ENCODE measurements around the gene NEDD4L.

NEDD4L gene

DNA sequence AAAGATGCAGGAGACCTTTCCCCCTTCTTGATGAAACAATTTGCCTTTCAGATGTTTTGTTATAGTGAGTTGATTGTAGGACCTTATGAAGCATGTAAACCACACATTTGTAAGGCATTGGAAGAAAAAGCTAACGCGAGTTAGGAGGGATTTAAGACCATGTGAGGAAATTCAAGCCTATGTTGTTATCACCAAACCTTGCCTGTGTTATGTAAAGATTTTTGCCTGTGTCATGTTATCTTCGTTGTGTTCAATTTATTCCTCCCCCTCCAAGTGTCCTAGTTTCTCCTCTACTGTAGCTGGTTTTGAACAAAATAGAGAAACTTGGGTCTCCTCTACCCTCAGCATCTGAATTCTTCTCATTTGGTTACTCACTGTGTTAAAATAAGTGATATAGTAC, 173.0 kb downstream of the NEDD4L start:
- Histone ChIP-seq H3K4ac (ENCODE audit: low read depth, low read length) (no peak overlapping the region), H3K27ac (ENCODE audit: low read depth, low read length) (no peak overlapping the region), H3K4me2 (ENCODE audit: low read length) (no peak overlapping the region), H4K8ac (ENCODE audit: low read depth, low read length) (no peak overlapping the region), H4K12ac (ENCODE audit: low read depth, low read length) (no peak overlapping the region), H2AFZ (ENCODE audit: insufficient read depth, low read length, poor library complexity) (no peak overlapping the region), H3K14ac (ENCODE audit: low read length) (no peak overlapping the region), H4K91ac (ENCODE audit: low read depth, low read length) (no peak overlapping the region), H2BK5ac (ENCODE audit: low read depth, low read length, poor library complexity) (no peak overlapping the region), H3K36me3 (ENCODE audit: control insufficient read depth in 1 of 2, insufficient read depth in 2 of 2, low read length in 2 of 2) (no peaks in the 10 kb centered on the region), H2BK12ac (ENCODE audit: low read length) (no peak overlapping the region), H3K4me1 (ENCODE audit: control insufficient read depth in 1 of 2, insufficient read depth in 2 of 2, low read length in 2 of 2) (peaks cover 4 to 14% of the 10 kb centered on the region in 2 experiments), H3K23ac (ENCODE audit: low read length) (no peak overlapping the region), H3K9ac (ENCODE audit: low read length) (no peak overlapping the region), H3K27me3 (ENCODE audit: insufficient read depth, low read length) (no peaks in the 10 kb centered on the region), H2AK5ac (ENCODE audit: low read length) (no peak overlapping the region), H3K9me3 (ENCODE audit: insufficient read depth, low read depth, low read length) (no peaks in the 10 kb centered on the region), H3K4me3 (ENCODE audit: low read depth, low read length) (no peak overlapping the region), H3K79me1 (ENCODE audit: low read length) (peaks cover 4% of the 10 kb centered on the region), H3K18ac (ENCODE audit: low read length) (no peak overlapping the region), H3K79me2 (ENCODE audit: control insufficient read depth, insufficient read depth, low read length, poor library complexity) (no peaks in the 10 kb centered on the region), H2BK120ac (ENCODE audit: insufficient read depth, low read length, poor library complexity) (no peak overlapping the region)
- no peak for DNase-seq
- WGBS (ENCODE audit: extremely low coverage, insufficient coverage, insufficient read length) = no CpG with 5 or more reads among the region's 3 CpGs

- Histone ChIP-seq H2BK120ac (ENCODE audit: insufficient read depth, low read length, poor library complexity) (no peak overlapping the region), H4K12ac (ENCODE audit: low read depth, low read length) (no peak overlapping the region), H2AK5ac (ENCODE audit: low read length) (no peak overlapping the region), H3K14ac (ENCODE audit: low read length) (no peak overlapping the region), H3K4me1 (ENCODE audit: control insufficient read depth in 1 of 2, insufficient read depth in 2 of 2, low read length in 2 of 2) (peaks cover 4 to 14% of the 10 kb centered on the region in 2 experiments), H3K36me3 (ENCODE audit: control insufficient read depth in 1 of 2, insufficient read depth in 2 of 2, low read length in 2 of 2) (no peaks in the 10 kb centered on the region), H3K4me2 (ENCODE audit: low read length) (no peak overlapping the region), H3K79me2 (ENCODE audit: control insufficient read depth, insufficient read depth, low read length, poor library complexity) (no peaks in the 10 kb centered on the region), H4K8ac (ENCODE audit: low read depth, low read length) (no peak overlapping the region), H3K4me3 (ENCODE audit: low read depth, low read length) (no peak overlapping the region), H3K4ac (ENCODE audit: low read depth, low read length) (no peak overlapping the region), H3K27me3 (ENCODE audit: insufficient read depth, low read length) (no peaks in the 10 kb centered on the region), H3K79me1 (ENCODE audit: low read length) (peaks cover 4% of the 10 kb centered on the region), H3K9me3 (ENCODE audit: insufficient read depth, low read depth, low read length) (no peaks in the 10 kb centered on the region), H3K27ac (ENCODE audit: low read depth, low read length) (no peak overlapping the region), H3K9ac (ENCODE audit: low read length) (no peak overlapping the region), H4K91ac (ENCODE audit: low read depth, low read length) (no peak overlapping the region), H3K18ac (ENCODE audit: low read length) (no peak overlapping the region), H3K23ac (ENCODE audit: low read length) (no peak overlapping the region), H2BK12ac (ENCODE audit: low read length) (no peak overlapping the region), H2BK5ac (ENCODE audit: low read depth, low read length, poor library complexity) (no peak overlapping the region), H2AFZ (ENCODE audit: insufficient read depth, low read length, poor library complexity) (no peak overlapping the region)
- no CpG with 5 or more reads among the region's 1 CpG for WGBS (ENCODE audit: extremely low coverage, insufficient coverage, insufficient read length)
- no peak for DNase-seq
Observed at GRCh38 chr18:58218117-58218516, 174.1 kb downstream of the NEDD4L start.

GRCh38 chr18:58221060-58221725, 177.2 kb downstream of the NEDD4L start:
- Histone ChIP-seq H2BK5ac (ENCODE audit: low read depth, low read length, poor library complexity) (peak overlapping the region; percentile 41), H3K9ac (ENCODE audit: low read length) (no peak overlapping the region)
- WGBS (ENCODE audit: extremely low coverage, insufficient coverage, insufficient read length) = no CpG with 5 or more reads among the region's 12 CpGs

GRCh38 chr18:58222432-58223125, 178.6 kb downstream of the NEDD4L start:
- WGBS (ENCODE audit: extremely low coverage, insufficient coverage, insufficient read length) = no CpG with 5 or more reads among the region's 3 CpGs
- peak overlapping the region; percentile 41 for H3K4me2 ChIP-seq (ENCODE audit: low read length)
- DNase-seq = no peak

More at GRCh38 chr18:58221060-58221725, 177.2 kb downstream of the NEDD4L start:
- Histone ChIP-seq H3K36me3 (ENCODE audit: control insufficient read depth in 1 of 2, insufficient read depth in 2 of 2, low read length in 2 of 2) (no peaks in the 10 kb centered on the region), H4K91ac (ENCODE audit: low read depth, low read length) (no peak overlapping the region), H3K27me3 (ENCODE audit: insufficient read depth, low read length) (no peaks in the 10 kb centered on the region), H3K14ac (ENCODE audit: low read length) (no peak overlapping the region), H3K18ac (ENCODE audit: low read length) (no peak overlapping the region), H2BK12ac (ENCODE audit: low read length) (no peak overlapping the region), H3K79me2 (ENCODE audit: control insufficient read depth, insufficient read depth, low read length, poor library complexity) (peaks cover 4% of the 10 kb centered on the region), H3K23ac (ENCODE audit: low read length) (no peak overlapping the region), H3K79me1 (ENCODE audit: low read length) (peaks cover 6% of the 10 kb centered on the region), H3K4me3 (ENCODE audit: low read depth, low read length) (no peak overlapping the region), H2AK5ac (ENCODE audit: low read length) (no peak overlapping the region), H3K9me3 (ENCODE audit: insufficient read depth, low read depth, low read length) (no peaks in the 10 kb centered on the region), H4K8ac (ENCODE audit: low read depth, low read length) (no peak overlapping the region), H3K4me1 (ENCODE audit: control insufficient read depth in 1 of 2, insufficient read depth in 2 of 2, low read length in 2 of 2) (peaks cover 12 to 19% of the 10 kb centered on the region in 2 experiments), H4K12ac (ENCODE audit: low read depth, low read length) (no peak overlapping the region), H2BK120ac (ENCODE audit: insufficient read depth, low read length, poor library complexity) (no peak overlapping the region), H3K27ac (ENCODE audit: low read depth, low read length) (peak overlapping the region; percentile 60), H2AFZ (ENCODE audit: insufficient read depth, low read length, poor library complexity) (no peak overlapping the region), H3K4me2 (ENCODE audit: low read length) (peak overlapping the region; percentile 47), H3K4ac (ENCODE audit: low read depth, low read length) (no peak overlapping the region)
- DNase-seq = peak; percentile 94 to 95

More at GRCh38 chr18:58222432-58223125, 178.6 kb downstream of the NEDD4L start:
- Histone ChIP-seq H3K36me3 (ENCODE audit: control insufficient read depth in 1 of 2, insufficient read depth in 2 of 2, low read length in 2 of 2) (no peaks in the 10 kb centered on the region), H4K91ac (ENCODE audit: low read depth, low read length) (no peak overlapping the region), H3K9me3 (ENCODE audit: insufficient read depth, low read depth, low read length) (no peaks in the 10 kb centered on the region), H2BK5ac (ENCODE audit: low read depth, low read length, poor library complexity) (no peak overlapping the region), H2BK12ac (ENCODE audit: low read length) (no peak overlapping the region), H3K79me1 (ENCODE audit: low read length) (peaks cover 5% of the 10 kb centered on the region), H3K79me2 (ENCODE audit: control insufficient read depth, insufficient read depth, low read length, poor library complexity) (peaks cover 4% of the 10 kb centered on the region), H3K4me1 (ENCODE audit: control insufficient read depth in 1 of 2, insufficient read depth in 2 of 2, low read length in 2 of 2) (peaks cover 17 to 22% of the 10 kb centered on the region in 2 experiments), H3K27me3 (ENCODE audit: insufficient read depth, low read length) (no peaks in the 10 kb centered on the region), H3K14ac (ENCODE audit: low read length) (no peak overlapping the region), H4K12ac (ENCODE audit: low read depth, low read length) (no peak overlapping the region), H3K18ac (ENCODE audit: low read length) (no peak overlapping the region), H2BK120ac (ENCODE audit: insufficient read depth, low read length, poor library complexity) (no peak overlapping the region), H4K8ac (ENCODE audit: low read depth, low read length) (no peak overlapping the region), H3K4ac (ENCODE audit: low read depth, low read length) (no peak overlapping the region), H3K27ac (ENCODE audit: low read depth, low read length) (no peak overlapping the region), H3K23ac (ENCODE audit: low read length) (no peak overlapping the region), H2AFZ (ENCODE audit: insufficient read depth, low read length, poor library complexity) (no peak overlapping the region), H2AK5ac (ENCODE audit: low read length) (no peak overlapping the region), H3K9ac (ENCODE audit: low read length) (no peak overlapping the region), H3K4me3 (ENCODE audit: low read depth, low read length) (no peak overlapping the region)

Measured in trophoblast cell (in vitro differentiated cells and primary cell).